Testis (tissue), 2 donors: ENCODE results near the gene MSMB.

ENCODE experiments used
- CTCF ChIP-seq, 3 experiments: fragments of 450-650 bp in 2 of 3; fragments of 200-600 bp in 1 of 3; sonication (generic) in 1 of 3; IDR thresholded peaks; one replicate each; pipeline ENCODE4 v1.5.1; 2016 to 2019; ENCODE audit warnings: antibody characterized with exemption in 3 of 3, mild to moderate bottlenecking in 2 of 3, moderate library complexity in 1 of 3
- POLR2A ChIP-seq: fragments of 450-650 bp; IDR thresholded peaks from one replicate; pipeline ENCODE4 v1.6.1; 2017; ENCODE audit warnings: antibody characterized with exemption, mild to moderate bottlenecking, moderate library complexity

DNA sequence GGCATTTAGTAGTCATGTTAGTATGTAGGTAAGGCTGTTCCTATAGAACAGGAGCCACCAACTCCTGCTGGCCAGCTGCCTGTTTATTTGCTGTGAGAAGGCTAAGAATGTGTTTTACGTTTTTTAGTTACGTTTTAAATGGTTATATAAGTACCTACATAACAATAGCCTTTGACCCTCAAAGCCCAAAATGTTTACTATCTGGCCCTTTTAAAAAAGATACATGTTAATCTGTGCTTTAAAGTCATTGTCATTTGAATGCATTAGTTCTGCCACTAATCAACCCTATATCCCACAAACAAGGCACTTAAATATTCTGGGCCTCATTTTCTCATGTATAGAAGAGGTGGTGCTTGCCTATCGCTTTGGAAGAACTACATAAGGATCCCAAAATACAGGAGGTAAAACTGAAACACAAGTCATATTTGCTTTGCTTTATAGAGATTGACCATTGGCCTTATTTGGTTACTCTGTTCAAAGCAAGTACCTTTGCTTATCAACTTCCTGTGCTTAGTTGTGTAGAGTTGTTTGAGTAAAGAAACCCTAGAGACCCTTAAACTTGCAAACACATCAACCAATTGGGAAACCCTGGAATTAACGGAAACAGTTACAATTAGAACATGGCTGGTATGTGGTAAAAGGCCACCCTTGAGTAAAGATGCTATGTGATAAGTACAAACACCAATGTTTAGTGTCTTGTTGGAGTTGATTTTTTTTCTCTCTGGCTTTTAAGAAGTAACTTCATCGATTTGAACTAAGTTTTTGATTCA is 47.9 kb downstream of the MSMB start:
- TF ChIP-seq CTCF (IDR thresholded peaks at IDR 0.05) (no peak), POLR2A (no peak)
